ENCODE measurements around the gene ECE1. TPM values are rescaled to one million over a fixed set of nuclear protein-coding genes. Genes with fewer than 3 reads are reported as not detected.

The ECE1 gene
- total and polyA plus RNA-seq, 2 of the 4 experiments (the other 2 are of a cell fraction) = 61.8 to 124 TPM

DNA sequence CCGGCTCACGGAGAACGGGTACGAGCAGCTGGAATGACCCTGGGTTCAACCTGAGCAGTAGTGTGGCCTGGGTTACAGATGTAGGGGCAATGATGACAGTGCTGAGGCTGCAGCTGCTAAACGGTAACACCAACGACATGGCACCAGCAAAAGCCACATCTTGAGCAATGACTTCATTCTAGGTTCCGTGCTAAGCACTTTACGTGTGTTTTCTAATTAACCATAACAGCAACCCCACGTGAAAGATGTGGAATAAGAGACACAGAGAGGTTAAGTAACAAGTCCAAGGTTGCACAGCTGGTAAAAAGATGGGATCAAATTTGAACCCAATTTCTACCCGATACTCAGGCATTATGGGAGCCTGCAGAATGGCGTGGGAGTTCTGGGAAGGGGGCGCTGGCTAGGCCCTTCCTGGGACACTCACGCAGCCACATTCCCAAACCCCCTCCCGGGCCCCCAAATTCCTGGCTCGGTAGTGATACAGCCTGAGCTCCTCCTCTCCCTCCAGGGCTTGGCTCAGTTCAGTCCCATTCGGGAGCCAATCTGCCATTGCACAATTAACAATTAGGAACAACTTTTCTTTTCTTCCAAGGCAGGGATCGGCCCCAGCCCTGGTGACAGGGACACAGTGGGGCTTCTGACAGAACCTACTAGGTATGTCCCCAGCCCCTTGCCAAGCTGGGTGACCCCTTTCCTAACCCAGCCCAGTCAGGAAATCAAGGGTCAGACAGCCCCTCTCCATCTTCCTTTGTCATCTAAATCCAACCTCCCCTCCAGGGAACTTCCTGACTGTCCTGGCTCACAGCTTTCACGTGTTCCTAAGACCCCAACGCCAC, 23.8 kb upstream of the ECE1 start:
- Histone ChIP-seq H2BK20ac (ENCODE audit: low read depth, low read length) (0 out of 2 replicates have a peak overlapping the region, but pooled peaks have one; percentile 46), H3K18ac (ENCODE audit: low read depth, low read length) (peak overlapping the region; percentile 27; the same call in 1 of the 2 replicates), H4K5ac (ENCODE audit: low read depth, low read length) (peak overlapping the region; percentile 22), H2BK15ac (ENCODE audit: low read depth, low read length) (peak overlapping the region; percentile 35; the same call in 1 of the 3 replicates), H3K4me3 (ENCODE audit: insufficient read depth, low read depth, low read length) (no peak overlapping the region), H2AK9ac (replicated peaks; ENCODE audit: low read depth, low read length, poor library complexity) (peak overlapping the region; percentile 56), H3K27me3 (ENCODE audit: control insufficient read depth, insufficient read depth, low read length) (no peaks in the 10 kb centered on the region), H3K27ac (ENCODE audit: insufficient read depth, low read length) (peak overlapping the region; percentile 28), H2BK120ac (ENCODE audit: low read depth, low read length) (peak overlapping the region; percentile 32), H3K4ac (ENCODE audit: low read depth, low read length) (peak overlapping the region; percentile 73), H2BK5ac (ENCODE audit: low read depth, low read length, poor library complexity, severe bottlenecking) (peak overlapping the region; percentile 28), H3K23ac (ENCODE audit: low read depth, low read length) (peak overlapping the region; percentile 45; the same call in 1 of the 2 replicates), H3K36me3 (ENCODE audit: control insufficient read depth, insufficient read depth, low read length) (peaks cover 5% of the 10 kb centered on the region), H2AFZ (replicated peaks; ENCODE audit: low read length, poor library complexity) (peak overlapping the region; percentile 35), H3K9me1 (ENCODE audit: insufficient read depth, low read length) (peaks cover 39% of the 10 kb centered on the region), H4K20me1 (ENCODE audit: insufficient read depth, low read length) (peaks cover 22% of the 10 kb centered on the region), H4K8ac (ENCODE audit: low read depth in 2 of 2, low read length in 2 of 2) (peak overlapping the region in 1 of 2 experiments; percentile 50; a peak in 3 of 4 replicates), H3K79me1 (ENCODE audit: low read depth in 1 of 2, low read length in 2 of 2) (peaks cover 43 to 91% of the 10 kb centered on the region in 2 experiments), H3K56ac (ENCODE audit: extremely low read depth, insufficient read depth, low read length) (no peak overlapping the region), H2AK5ac (ENCODE audit: low read depth, low read length) (peak overlapping the region; percentile 93), H3K9me3 (ENCODE audit: control insufficient read depth, insufficient read depth, low read length) (no peaks in the 10 kb centered on the region), H3K4me1 (ENCODE audit: control insufficient read depth, insufficient read depth, low read length) (peaks cover 52% of the 10 kb centered on the region), H4K91ac (ENCODE audit: insufficient read depth, low read depth, low read length) (peak overlapping the region; percentile 57; the same call in 1 of the 2 replicates), H3K9ac (ENCODE audit: low read depth, low read length) (no peak overlapping the region), H3K4me2 (ENCODE audit: low read depth, low read length) (no peak overlapping the region), H3K14ac (replicated peaks; ENCODE audit: low read depth, low read length) (peak overlapping the region; percentile 61)
- in situ Hi-C loops (cut with MboI; ENCODE audit: low sequenced_read_pairs) (no loop called here), intact Hi-C loops (cut with micrococcal nuclease) (no loop called here), dilution Hi-C loops (cut with HindIII; ENCODE audit: low sequenced_read_pairs, unreplicated experiment) (no loop called here)
- POLR2A ChIA-PET (ENCODE audit: unreplicated experiment) = no interaction called here
- 64% methylated on average over 10 of the region's 19 CpGs; no CpG with 5 or more reads in 1 of the 2 experiments for WGBS, 2 experiments (ENCODE audit: extremely low coverage in 2 of 2, insufficient read length in 1 of 2)
- CTCF ChIA-PET = interaction anchor here (0.9 kb wide), 1 partner anchor 22 kb away, joined by 3 read pairs; no protein-coding TSS in a partner anchor
- peak; percentile 51; the same call in 1 of the 2 replicates for TF ChIP-seq CEBPB (IDR thresholded peaks at IDR 0.05; ENCODE audit: low read depth, low read length)
- no peak for TF ChIP-seq MXI1 (IDR thresholded peaks at IDR 0.05; ENCODE audit: borderline replicate concordance, low read depth, low read length)
- TF ChIP-seq MAFK (IDR thresholded peaks at IDR 0.05; ENCODE audit: low read depth, low read length) = no peak
- no peak for TF ChIP-seq NFE2L2 (IDR thresholded peaks at IDR 0.05; ENCODE audit: low read depth, low read length)
- TF ChIP-seq FOS (IDR thresholded peaks at IDR 0.05; ENCODE audit: low read depth, low read length) = no peak
- TF ChIP-seq, protein P1, sequence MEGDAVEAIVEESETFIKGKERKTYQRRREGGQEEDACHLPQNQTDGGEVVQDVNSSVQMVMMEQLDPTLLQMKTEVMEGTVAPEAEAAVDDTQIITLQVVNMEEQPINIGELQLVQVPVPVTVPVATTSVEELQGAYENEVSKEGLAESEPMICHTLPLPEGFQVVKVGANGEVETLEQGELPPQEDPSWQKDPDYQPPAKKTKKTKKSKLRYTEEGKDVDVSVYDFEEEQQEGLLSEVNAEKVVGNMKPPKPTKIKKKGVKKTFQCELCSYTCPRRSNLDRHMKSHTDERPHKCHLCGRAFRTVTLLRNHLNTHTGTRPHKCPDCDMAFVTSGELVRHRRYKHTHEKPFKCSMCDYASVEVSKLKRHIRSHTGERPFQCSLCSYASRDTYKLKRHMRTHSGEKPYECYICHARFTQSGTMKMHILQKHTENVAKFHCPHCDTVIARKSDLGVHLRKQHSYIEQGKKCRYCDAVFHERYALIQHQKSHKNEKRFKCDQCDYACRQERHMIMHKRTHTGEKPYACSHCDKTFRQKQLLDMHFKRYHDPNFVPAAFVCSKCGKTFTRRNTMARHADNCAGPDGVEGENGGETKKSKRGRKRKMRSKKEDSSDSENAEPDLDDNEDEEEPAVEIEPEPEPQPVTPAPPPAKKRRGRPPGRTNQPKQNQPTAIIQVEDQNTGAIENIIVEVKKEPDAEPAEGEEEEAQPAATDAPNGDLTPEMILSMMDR (conservative IDR thresholded peaks at IDR 0.05; ENCODE audit: low read depth, low read length) = no peak
- no peak for TF ChIP-seq USF2 (IDR thresholded peaks at IDR 0.05; ENCODE audit: low read depth, low read length)
- TF ChIP-seq SMC3 (IDR thresholded peaks at IDR 0.05; ENCODE audit: low read depth, low read length) = no peak
- no peak for DNase-seq
- BruUV-seq (replicated peaks) = no TSS peak
- no peak for ATAC-seq (ENCODE audit: low read depth)

All from IMR-90 (cell line).